HepG2 (cell line): ENCODE data around the gene TNNI2. TPM values are rescaled to one million over a fixed set of nuclear protein-coding genes. Genes with fewer than 3 reads are reported as not detected.

Source experiments
- AFF4 ChIP-seq: sonication (generic); formaldehyde crosslinking; IDR thresholded peaks from 2 replicates; pipeline ENCODE4 v1.4.0; 2020; ENCODE audit warnings: missing genetic modification reagents
- ETS1 ChIP-seq: sonication (generic); formaldehyde crosslinking; IDR thresholded peaks from 2 replicates; pipeline ENCODE4 v1.4.0; 2020; ENCODE audit warnings: missing genetic modification reagents
- SOX13 ChIP-seq, 3 experiments: fragments of 450-650 bp in 1 of 3; sonication (generic) in 1 of 3; formaldehyde crosslinking in 1 of 3; IDR thresholded peaks in 2 of 3; conservative IDR thresholded peaks in 1 of 3; 2 replicates each; pipeline versions ENCODE4 v1.5.0 to v1.6.1; 2016 to 2020; ENCODE audit warnings: antibody characterized with exemption in 1 of 3, mild to moderate bottlenecking in 1 of 3, missing compliant biosample characterization in 1 of 3, missing genetic modification reagents in 1 of 3, moderate library complexity in 1 of 3
- SP5 ChIP-seq: IDR thresholded peaks from 2 replicates; pipeline ENCODE4 v1.6.1; 2016; ENCODE audit warnings: low read depth, borderline replicate concordance
- ZGPAT ChIP-seq: IDR thresholded peaks from 2 replicates; pipeline ENCODE4 v1.6.1; 2016; ENCODE audit warnings: mild to moderate bottlenecking
- ZNF34 ChIP-seq: sonication (generic); formaldehyde crosslinking; IDR thresholded peaks from 2 replicates; pipeline ENCODE4 v1.4.0; 2020; ENCODE audit warnings: mild to moderate bottlenecking, missing genetic modification reagents, borderline replicate concordance
- ZSCAN25 ChIP-seq: sonication (generic); formaldehyde crosslinking; IDR thresholded peaks from 2 replicates; pipeline ENCODE4 v1.8.0; 2022; ENCODE audit warnings: mild to moderate bottlenecking, missing genetic modification reagents
- polyA plus RNA-seq, 8 experiments: library from polyadenylated mRNA; depleted of rRNA in 3 of 8; stranded (reverse) in 7 of 8; unstranded in 1 of 8; fragments of >200 nt; fragmentation: Illumina TruSeq in 4 of 8; extraction: Trizol in 4 of 8; gene quantifications; 2 replicates each; pipeline versions ENCODE4 v1.2.1 to v1.2.3, GENCODE V29; 2011 to 2016; ENCODE audit warnings: low read depth in 4 of 8, missing spikeins in 1 of 8, mixed read lengths in 1 of 8; ENCODE audit not compliant: insufficient read depth in 1 of 8
- total RNA-seq, 5 experiments: library from RNA; depleted of rRNA; stranded (reverse); fragments of >200 nt; fragmentation: Illumina TruSeq; extraction: Trizol; gene quantifications; 2 replicates each; pipeline ENCODE4 v1.2.3, GENCODE V29; 2016; ENCODE audit warnings: low read depth in 1 of 5
- TF ChIP-seq, protein P1 (sequence below): sonication (generic); formaldehyde crosslinking; IDR thresholded peaks from 2 replicates; pipeline ENCODE4 v1.5.1; 2020; ENCODE audit warnings: mild to moderate bottlenecking, missing genetic modification reagents, borderline replicate concordance
- TF ChIP-seq, protein P2 (sequence below): sonication (generic); formaldehyde crosslinking; IDR thresholded peaks from 2 replicates; pipeline ENCODE4 v1.5.0; 2020; ENCODE audit warnings: mild to moderate bottlenecking, missing genetic modification reagents, borderline replicate concordance

TNNI2 gene
- total and polyA plus RNA-seq, 2 of the 13 experiments (the other 11 are each of a cell fraction or from before 2014, with no cell fraction given): 7.2 to 12.0 TPM

DNA sequence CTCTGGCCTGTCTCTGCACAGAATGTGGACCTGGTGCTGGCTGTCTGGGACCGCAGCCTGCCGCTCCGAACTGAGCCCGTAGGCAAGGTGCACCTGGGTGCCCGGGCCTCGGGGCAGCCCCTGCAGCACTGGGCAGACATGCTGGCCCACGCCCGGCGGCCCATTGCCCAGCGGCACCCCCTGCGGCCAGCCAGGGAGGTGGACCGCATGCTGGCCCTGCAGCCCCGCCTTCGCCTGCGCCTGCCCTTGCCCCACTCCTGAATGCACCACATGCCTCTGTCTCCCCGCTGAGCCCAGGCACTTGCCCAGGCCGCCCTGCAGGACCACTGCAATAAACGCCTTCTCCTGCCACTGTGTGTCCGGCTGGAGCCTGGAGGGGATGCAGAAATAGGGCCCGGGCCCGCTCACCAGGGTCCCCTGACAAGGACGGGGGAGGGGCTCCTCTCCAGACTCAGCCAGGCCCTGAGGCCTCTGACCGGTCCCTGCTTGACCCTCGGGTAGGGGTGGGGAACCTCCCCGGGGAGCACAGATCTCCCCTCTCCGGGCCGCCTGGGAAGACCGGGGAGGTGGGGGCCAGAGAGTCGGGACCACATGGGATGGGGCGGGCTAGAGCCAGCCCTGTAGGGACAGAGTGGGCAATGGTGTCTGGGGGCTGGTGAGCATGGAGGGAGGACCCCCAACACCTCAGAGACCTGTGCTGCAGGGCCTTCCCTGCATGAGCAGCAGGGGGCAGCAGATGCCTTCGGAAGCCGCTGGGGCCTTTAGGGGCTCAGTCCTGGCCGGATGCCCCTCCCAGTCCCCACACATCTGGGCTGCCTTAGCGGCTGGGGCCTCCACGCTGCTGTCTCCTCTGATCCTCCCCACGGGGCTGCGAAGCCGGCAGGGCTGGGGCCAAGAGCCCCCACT lies 1.4 kb upstream of the TNNI2 start (continued):
- TF ChIP-seq, protein P1, sequence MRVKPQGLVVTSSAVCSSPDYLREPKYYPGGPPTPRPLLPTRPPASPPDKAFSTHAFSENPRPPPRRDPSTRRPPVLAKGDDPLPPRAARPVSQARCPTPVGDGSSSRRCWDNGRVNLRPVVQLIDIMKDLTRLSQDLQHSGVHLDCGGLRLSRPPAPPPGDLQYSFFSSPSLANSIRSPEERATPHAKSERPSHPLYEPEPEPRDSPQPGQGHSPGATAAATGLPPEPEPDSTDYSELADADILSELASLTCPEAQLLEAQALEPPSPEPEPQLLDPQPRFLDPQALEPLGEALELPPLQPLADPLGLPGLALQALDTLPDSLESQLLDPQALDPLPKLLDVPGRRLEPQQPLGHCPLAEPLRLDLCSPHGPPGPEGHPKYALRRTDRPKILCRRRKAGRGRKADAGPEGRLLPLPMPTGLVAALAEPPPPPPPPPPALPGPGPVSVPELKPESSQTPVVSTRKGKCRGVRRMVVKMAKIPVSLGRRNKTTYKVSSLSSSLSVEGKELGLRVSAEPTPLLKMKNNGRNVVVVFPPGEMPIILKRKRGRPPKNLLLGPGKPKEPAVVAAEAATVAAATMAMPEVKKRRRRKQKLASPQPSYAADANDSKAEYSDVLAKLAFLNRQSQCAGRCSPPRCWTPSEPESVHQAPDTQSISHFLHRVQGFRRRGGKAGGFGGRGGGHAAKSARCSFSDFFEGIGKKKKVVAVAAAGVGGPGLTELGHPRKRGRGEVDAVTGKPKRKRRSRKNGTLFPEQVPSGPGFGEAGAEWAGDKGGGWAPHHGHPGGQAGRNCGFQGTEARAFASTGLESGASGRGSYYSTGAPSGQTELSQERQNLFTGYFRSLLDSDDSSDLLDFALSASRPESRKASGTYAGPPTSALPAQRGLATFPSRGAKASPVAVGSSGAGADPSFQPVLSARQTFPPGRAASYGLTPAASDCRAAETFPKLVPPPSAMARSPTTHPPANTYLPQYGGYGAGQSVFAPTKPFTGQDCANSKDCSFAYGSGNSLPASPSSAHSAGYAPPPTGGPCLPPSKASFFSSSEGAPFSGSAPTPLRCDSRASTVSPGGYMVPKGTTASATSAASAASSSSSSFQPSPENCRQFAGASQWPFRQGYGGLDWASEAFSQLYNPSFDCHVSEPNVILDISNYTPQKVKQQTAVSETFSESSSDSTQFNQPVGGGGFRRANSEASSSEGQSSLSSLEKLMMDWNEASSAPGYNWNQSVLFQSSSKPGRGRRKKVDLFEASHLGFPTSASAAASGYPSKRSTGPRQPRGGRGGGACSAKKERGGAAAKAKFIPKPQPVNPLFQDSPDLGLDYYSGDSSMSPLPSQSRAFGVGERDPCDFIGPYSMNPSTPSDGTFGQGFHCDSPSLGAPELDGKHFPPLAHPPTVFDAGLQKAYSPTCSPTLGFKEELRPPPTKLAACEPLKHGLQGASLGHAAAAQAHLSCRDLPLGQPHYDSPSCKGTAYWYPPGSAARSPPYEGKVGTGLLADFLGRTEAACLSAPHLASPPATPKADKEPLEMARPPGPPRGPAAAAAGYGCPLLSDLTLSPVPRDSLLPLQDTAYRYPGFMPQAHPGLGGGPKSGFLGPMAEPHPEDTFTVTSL (CRISPR knock-in tag): peak; percentile 21; the same call in 1 of the 2 replicates
- TF ChIP-seq ZNF34 (no peak), ETS1 (CRISPR knock-in tag) (no peak), ZSCAN25 (CRISPR knock-in tag) (peak; percentile 83), AFF4 (CRISPR knock-in tag) (no peak), SOX13 (IDR thresholded peaks at IDR 0.05) (no peak), SOX13 (CRISPR knock-in tag; conservative IDR thresholded peaks at IDR 0.05 in 1 of 2, IDR thresholded peaks at IDR 0.05 in 1 of 2) (no peak), ZGPAT (CRISPR knock-in tag) (0 out of 2 replicates have a peak, but pooled peaks have one; percentile 21), SP5 (CRISPR knock-in tag) (0 out of 2 replicates have a peak, but pooled peaks have one; percentile 24)
- TF ChIP-seq, protein P2, sequence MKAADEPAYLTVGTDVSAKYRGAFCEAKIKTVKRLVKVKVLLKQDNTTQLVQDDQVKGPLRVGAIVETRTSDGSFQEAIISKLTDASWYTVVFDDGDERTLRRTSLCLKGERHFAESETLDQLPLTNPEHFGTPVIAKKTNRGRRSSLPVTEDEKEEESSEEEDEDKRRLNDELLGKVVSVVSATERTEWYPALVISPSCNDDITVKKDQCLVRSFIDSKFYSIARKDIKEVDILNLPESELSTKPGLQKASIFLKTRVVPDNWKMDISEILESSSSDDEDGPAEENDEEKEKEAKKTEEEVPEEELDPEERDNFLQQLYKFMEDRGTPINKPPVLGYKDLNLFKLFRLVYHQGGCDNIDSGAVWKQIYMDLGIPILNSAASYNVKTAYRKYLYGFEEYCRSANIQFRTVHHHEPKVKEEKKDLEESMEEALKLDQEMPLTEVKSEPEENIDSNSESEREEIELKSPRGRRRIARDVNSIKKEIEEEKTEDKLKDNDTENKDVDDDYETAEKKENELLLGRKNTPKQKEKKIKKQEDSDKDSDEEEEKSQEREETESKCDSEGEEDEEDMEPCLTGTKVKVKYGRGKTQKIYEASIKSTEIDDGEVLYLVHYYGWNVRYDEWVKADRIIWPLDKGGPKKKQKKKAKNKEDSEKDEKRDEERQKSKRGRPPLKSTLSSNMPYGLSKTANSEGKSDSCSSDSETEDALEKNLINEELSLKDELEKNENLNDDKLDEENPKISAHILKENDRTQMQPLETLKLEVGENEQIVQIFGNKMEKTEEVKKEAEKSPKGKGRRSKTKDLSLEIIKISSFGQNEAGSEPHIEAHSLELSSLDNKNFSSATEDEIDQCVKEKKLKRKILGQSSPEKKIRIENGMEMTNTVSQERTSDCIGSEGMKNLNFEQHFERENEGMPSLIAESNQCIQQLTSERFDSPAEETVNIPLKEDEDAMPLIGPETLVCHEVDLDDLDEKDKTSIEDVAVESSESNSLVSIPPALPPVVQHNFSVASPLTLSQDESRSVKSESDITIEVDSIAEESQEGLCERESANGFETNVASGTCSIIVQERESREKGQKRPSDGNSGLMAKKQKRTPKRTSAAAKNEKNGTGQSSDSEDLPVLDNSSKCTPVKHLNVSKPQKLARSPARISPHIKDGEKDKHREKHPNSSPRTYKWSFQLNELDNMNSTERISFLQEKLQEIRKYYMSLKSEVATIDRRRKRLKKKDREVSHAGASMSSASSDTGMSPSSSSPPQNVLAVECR (CRISPR knock-in tag): peak; percentile 43; the same call in 1 of the 2 replicates
